Spleen (tissue), 7 donors: ENCODE measurements around the gene MEGF9.

Experiments used
- POLR2A ChIP-seq, 3 donors: fragments of 450-650 bp; IDR thresholded peaks; one replicate each; pipeline ENCODE4 v1.5.1; 2017; ENCODE audit warnings: antibody characterized with exemption in 3 of 3, mild to moderate bottlenecking in 1 of 3
- TF ChIP-seq, protein P1 (sequence below), 11 experiments: fragments of 200-600 bp in 7 of 11; fragments of 450-650 bp in 4 of 11; sonication (generic) in 4 of 11; IDR thresholded peaks in 8 of 11; conservative IDR thresholded peaks in 3 of 11; 1 replicate in 7 of 11; 2 replicates in 4 of 11; pipeline versions ENCODE4 v1.4.0 to v1.8.0; 2016 to 2021; ENCODE audit warnings: antibody characterized with exemption in 11 of 11, inconsistent platforms in 4 of 11, mild to moderate bottlenecking in 1 of 11
- donor health status: DM: no; HTN: no; CAD: no; lungs with moderate emphysema.
- donor health status: DM: no; HTN: no; CAD: no.
- donor health status: DM: no; HTN: no; CAD: no.

DNA sequence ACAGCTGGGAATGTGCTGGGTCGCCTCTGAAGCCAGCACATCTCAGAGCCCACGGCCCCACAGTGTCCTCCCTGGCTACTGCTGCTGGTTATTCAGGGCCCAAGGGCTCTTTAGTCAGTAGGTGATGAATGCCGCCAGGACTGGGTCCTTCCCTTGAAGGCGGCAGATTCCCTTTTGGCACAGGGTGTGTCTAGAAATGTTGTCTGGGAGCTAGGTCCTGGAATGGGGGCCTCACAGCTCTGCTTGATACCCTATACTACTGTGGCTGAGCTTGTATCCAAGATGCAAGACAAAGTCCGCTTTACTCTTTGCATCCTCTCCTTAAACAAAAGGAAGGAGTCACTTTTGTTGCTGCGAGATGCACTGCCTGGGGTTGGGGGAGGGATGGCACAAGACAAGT lies 33.1 kb downstream of the MEGF9 start:
- TF ChIP-seq POLR2A (IDR thresholded peaks at IDR 0.05) = no peak
- TF ChIP-seq, protein P1, sequence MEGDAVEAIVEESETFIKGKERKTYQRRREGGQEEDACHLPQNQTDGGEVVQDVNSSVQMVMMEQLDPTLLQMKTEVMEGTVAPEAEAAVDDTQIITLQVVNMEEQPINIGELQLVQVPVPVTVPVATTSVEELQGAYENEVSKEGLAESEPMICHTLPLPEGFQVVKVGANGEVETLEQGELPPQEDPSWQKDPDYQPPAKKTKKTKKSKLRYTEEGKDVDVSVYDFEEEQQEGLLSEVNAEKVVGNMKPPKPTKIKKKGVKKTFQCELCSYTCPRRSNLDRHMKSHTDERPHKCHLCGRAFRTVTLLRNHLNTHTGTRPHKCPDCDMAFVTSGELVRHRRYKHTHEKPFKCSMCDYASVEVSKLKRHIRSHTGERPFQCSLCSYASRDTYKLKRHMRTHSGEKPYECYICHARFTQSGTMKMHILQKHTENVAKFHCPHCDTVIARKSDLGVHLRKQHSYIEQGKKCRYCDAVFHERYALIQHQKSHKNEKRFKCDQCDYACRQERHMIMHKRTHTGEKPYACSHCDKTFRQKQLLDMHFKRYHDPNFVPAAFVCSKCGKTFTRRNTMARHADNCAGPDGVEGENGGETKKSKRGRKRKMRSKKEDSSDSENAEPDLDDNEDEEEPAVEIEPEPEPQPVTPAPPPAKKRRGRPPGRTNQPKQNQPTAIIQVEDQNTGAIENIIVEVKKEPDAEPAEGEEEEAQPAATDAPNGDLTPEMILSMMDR (IDR thresholded peaks at IDR 0.05 in 8 of 11, conservative IDR thresholded peaks at IDR 0.05 in 3 of 11) = no peak
